Left ventricle myocardium inferior (tissue), 1 donor: ENCODE measurements around the gene PLB1. TPM values are rescaled to one million over a fixed set of nuclear protein-coding genes. Genes with fewer than 3 reads are reported as not detected.

Experiments
- DNase-seq: peaks from one replicate; pipeline ENCODE4 v3.0.0-alpha.2; 2020
- H3K27ac ChIP-seq: fragments of 200-600 bp; replicated peaks from 2 replicates; pipeline ENCODE4 v1.8.0; 2021
- H3K27me3 ChIP-seq: fragments of 200-600 bp; 2 replicates; pipeline ENCODE4 v1.8.0; 2021; ENCODE audit warnings: low read depth
- H3K36me3 ChIP-seq: fragments of 200-600 bp; 2 replicates; pipeline ENCODE4 v1.8.0; 2021
- H3K4me1 ChIP-seq: fragments of 200-600 bp; 2 replicates; pipeline ENCODE4 v1.8.0; 2021
- H3K4me3 ChIP-seq: fragments of 200-600 bp; 2 replicates; pipeline ENCODE4 v1.8.0; 2021; ENCODE audit warnings: mild to moderate bottlenecking, moderate library complexity
- H3K9me3 ChIP-seq: fragments of 200-600 bp; replicated peaks from 2 replicates; pipeline ENCODE4 v1.8.0; 2021
- CTCF ChIP-seq: fragments of 200-600 bp; IDR thresholded peaks from 2 replicates; pipeline ENCODE4 v1.8.0; 2021; ENCODE audit warnings: antibody characterized with exemption, mild to moderate bottlenecking, borderline replicate concordance
- intact Hi-C: fragments of 100-400 bp; cut with micrococcal nuclease; formaldehyde crosslinking; loops from one replicate; pipeline ENCODE4 v1.11.0; 2022
- total RNA-seq: library from RNA; stranded (reverse); fragmentation: NEBNext Ultra II Directional; extraction: Animal tissue kit (Norgen Biotek cat#: 25700); gene quantifications from one replicate; pipeline ENCODE4 v1.2.1, GENCODE V29; 2021
- donor health status: DM: no; HTN: yes; CAD: no; lungs with severe emphysema.

Gene PLB1
- total RNA-seq, 1 donor from 2014 or later: 2.4 TPM

DNA sequence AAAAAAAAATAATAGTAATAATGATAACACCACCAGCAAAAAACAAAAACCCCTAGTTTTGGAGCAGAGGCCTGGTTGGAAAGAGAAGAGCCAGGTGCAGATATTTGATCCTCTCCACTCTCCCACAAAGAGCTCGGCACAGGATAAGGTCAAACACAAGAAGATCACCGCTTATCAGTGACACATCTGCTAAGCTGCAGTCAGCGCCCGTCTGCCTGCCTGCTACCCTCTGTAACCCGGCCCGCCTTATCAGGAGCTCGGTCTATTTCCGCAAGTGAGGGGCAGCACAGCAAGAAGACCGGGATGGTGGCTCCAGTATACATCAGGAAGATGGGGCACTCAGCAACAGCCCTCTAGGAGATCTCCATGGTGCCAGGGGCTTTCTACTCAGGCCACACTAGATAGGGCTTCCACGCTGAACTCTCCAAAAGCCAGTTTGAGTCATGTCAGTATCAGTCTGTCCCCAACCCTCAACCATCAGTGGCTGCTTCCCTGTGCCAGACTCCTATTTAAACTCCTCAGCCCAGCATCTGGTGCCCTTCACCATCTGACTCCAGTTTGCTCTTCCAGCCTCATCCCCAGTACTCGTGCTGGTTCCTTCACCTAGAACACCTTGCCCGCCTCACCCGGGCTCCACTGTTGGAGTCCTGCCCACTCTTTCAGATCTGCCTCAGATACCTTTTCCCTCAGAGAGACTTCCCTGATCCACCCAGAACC lies 188.4 kb downstream of the PLB1 start:
- no peaks in the 10 kb centered on the region for H3K36me3 ChIP-seq
- H3K9me3 ChIP-seq: no peaks in the 10 kb centered on the region
- intact Hi-C loops: no loop called here
- peaks cover 52% of the 10 kb centered on the region for H3K4me1 ChIP-seq
- TF ChIP-seq CTCF: no peak
- no peak for DNase-seq
- no peaks in the 10 kb centered on the region for H3K27me3 ChIP-seq
- H3K27ac ChIP-seq: peak overlapping the region; percentile 91
- H3K4me3 ChIP-seq: no peak overlapping the region

DNA sequence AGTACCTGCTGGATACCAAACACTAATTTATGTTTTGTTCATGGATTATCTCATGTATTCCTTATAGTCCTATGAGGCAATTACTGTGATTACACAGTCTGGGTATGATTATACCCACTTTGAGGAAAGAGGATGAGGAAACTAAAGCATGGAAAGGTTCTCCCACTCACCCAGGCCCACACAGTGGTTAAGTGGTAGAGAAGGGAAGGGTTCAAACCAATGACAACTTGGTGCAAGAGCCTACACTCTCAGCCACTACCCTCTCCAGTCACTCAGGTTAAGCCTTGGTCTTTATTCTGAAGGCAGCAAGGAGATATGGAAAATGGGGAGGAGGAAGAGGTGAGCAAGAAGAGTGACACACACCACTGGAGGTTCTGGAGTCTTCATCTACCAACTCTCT lies 191.3 kb downstream of the PLB1 start:
- no peak for TF ChIP-seq CTCF
- DNase-seq: no peak
- Histone ChIP-seq H3K9me3 (no peaks in the 10 kb centered on the region), H3K4me3 (no peak overlapping the region), H3K27me3 (no peaks in the 10 kb centered on the region), H3K4me1 (peaks cover 38% of the 10 kb centered on the region), H3K36me3 (no peaks in the 10 kb centered on the region), H3K27ac (no peak overlapping the region)
- intact Hi-C loops: no loop called here

- TF ChIP-seq CTCF: no peak
- no peaks in the 10 kb centered on the region for H3K36me3 ChIP-seq
- H3K4me1 ChIP-seq: peaks cover 38% of the 10 kb centered on the region
- intact Hi-C loops: no loop called here
- no peaks in the 10 kb centered on the region for H3K27me3 ChIP-seq
- DNase-seq: no peak
- H3K9me3 ChIP-seq: no peaks in the 10 kb centered on the region
- H3K27ac ChIP-seq: no peak overlapping the region
- no peak overlapping the region for H3K4me3 ChIP-seq
These were observed 192.0 kb downstream of the PLB1 start for GRCh38 chr2:28687640-28688385.

DNA sequence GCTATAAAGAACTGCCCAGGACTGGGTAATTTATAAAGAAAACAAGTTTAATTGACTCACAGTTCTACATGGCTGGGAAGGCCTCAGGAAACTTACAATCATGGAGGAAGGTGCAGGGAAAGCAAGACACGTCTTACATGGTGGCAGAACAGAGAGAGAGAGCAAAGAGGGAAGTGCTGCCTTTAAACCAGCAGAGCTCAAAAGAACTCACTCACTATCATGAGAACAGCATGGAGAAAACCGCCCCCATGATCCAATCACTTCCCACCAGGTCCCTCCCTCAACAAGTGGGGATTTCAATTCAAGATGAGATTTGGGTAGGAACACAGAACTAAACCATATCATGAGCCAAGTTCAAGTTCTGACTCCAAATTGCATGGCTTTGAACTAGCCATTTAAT lies 193.0 kb downstream of the PLB1 start:
- Histone ChIP-seq H3K4me1 (peaks cover 38% of the 10 kb centered on the region), H3K27me3 (no peaks in the 10 kb centered on the region), H3K36me3 (no peaks in the 10 kb centered on the region), H3K4me3 (no peak overlapping the region), H3K27ac (no peak overlapping the region), H3K9me3 (no peaks in the 10 kb centered on the region)
- DNase-seq: no peak
- no peak for TF ChIP-seq CTCF
- intact Hi-C loops: no loop called here

DNA sequence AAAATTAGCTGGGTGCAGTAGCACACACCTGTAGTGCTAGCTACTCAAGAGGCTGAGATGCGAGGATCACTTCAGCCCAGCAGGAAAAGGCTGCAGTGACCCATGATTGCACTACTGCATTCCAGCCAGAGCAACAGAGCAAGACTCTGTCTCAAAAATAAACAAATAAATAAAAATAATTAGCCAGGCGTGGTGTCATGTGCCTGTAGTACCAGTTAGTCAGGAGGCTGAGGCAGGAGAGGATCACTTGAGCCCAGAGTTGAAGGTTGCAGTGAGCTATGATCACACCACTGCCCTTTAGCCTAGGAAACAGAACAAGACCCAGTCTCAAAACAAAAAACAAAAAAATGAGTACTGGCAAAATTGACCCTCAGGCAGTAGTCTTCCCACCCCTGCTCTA lies 193.9 kb downstream of the PLB1 start:
- TF ChIP-seq CTCF: no peak
- intact Hi-C loops: no loop called here
- no peaks in the 10 kb centered on the region for H3K36me3 ChIP-seq
- H3K27me3 ChIP-seq: no peaks in the 10 kb centered on the region
- no peaks in the 10 kb centered on the region for H3K9me3 ChIP-seq
- H3K27ac ChIP-seq: no peak overlapping the region
- peaks cover 28% of the 10 kb centered on the region for H3K4me1 ChIP-seq
- H3K4me3 ChIP-seq: no peak overlapping the region
- DNase-seq: no peak
